ENCODE results near the gene TMTC4. TPM values are rescaled to one million over a fixed set of nuclear protein-coding genes. Genes with fewer than 3 reads are reported as not detected.

The TMTC4 gene
- total RNA-seq, 1 experiment from 2014 or later = 28.1 TPM

DNA sequence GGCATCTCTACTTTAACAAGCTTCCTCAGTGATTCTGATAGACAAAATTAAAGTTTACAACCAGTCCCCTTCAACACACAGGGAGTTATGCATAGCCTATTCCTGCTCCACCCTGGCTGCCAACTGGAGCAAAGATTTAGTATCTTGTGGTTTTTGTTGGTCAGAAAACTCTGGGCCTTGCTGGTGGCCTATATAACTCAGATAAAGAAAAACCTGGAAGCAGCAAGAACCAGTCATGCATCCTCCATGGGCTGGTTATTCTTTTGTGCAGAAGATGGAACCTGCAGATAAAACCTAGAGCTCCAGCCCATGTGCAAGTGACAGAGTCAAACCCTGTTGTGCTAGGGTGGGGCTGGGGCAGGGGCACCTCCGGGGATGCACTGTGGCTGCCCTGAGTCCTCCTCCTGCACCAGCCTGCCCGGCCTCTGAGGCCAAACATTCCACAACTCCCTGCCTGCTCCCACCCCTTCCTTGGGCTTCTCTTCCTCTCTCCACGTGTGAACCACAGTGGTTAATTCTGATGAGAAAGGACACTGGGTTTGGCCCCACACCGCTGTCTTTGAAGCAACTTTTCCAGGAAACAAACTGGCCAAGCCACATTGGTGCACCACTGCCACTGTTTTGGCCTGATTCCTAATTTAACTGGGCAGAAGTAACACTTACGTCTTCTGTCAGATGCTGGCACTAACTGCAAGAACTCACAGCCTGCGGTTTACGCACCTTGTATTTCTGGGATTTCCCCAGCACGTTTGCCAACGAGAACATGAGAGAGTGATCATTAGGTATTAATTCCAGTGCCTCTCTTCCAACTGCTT, 62.7 kb downstream of the TMTC4 start:
- H4K8ac ChIP-seq (replicated peaks; ENCODE audit: insufficient read length, low read depth, low read length) = no peak overlapping the region

More for the DNA sequence above, 62.7 kb downstream of the TMTC4 start:
- H3K27ac Mint-ChIP-seq = peak overlapping the region in 1 of 3 experiments; percentile 68; a peak in 1 of 7 replicates
- no peak overlapping the region for H4K91ac ChIP-seq (ENCODE audit: insufficient read length, low read depth, low read length)
- H3K4me3 Mint-ChIP-seq = no peak overlapping the region
- no peaks in the 10 kb centered on the region for H3K27me3 Mint-ChIP-seq (ENCODE audit: low read depth)
- no peak for DNase-seq
- no peak overlapping the region for H2BK20ac ChIP-seq (ENCODE audit: low read depth, low read length, poor library complexity, severe bottlenecking)
- no peak overlapping the region for H3K27ac ChIP-seq (ENCODE audit: insufficient read length, low read depth, low read length)
- H3K79me1 ChIP-seq (ENCODE audit: insufficient read depth, low read depth, low read length, poor library complexity, severe bottlenecking) = no peaks in the 10 kb centered on the region
- H2BK12ac ChIP-seq (ENCODE audit: insufficient read length, low read depth, low read length) = no peak overlapping the region
- H2BK15ac ChIP-seq (ENCODE audit: low read depth, low read length) = no peak overlapping the region
- no peaks in the 10 kb centered on the region for H3K4me1 Mint-ChIP-seq
- H2BK5ac ChIP-seq (ENCODE audit: insufficient read length, low read length) = no peak overlapping the region
- H4K5ac ChIP-seq (ENCODE audit: insufficient read length, low read depth, low read length) = no peak overlapping the region
- no peaks in the 10 kb centered on the region for H3K23me2 ChIP-seq (ENCODE audit: insufficient read length, low read depth, low read length, poor library complexity, severe bottlenecking)
- no peak overlapping the region for H2AK5ac ChIP-seq (ENCODE audit: insufficient read length, low read length)
- no peaks in the 10 kb centered on the region for H4K20me1 ChIP-seq (ENCODE audit: control insufficient read depth, insufficient read depth, insufficient read length)
- no peak overlapping the region for H2AFZ ChIP-seq (ENCODE audit: low read length)
- no peak overlapping the region for H3K9ac ChIP-seq (ENCODE audit: extremely low read depth, insufficient read length, low read length)
- no peaks in the 10 kb centered on the region for H3K79me2 ChIP-seq (ENCODE audit: insufficient read depth, low read length)
- H3K23ac ChIP-seq (ENCODE audit: insufficient read length, low read depth, low read length) = no peak overlapping the region
- no CpG with 5 or more reads among the region's 9 CpGs for WGBS (ENCODE audit: extremely low coverage, insufficient read length, low lambda C conversion rate)
- H3K27me3 ChIP-seq (ENCODE audit: insufficient read depth, low read length) = no peaks in the 10 kb centered on the region
- TF ChIP-seq, protein P1, sequence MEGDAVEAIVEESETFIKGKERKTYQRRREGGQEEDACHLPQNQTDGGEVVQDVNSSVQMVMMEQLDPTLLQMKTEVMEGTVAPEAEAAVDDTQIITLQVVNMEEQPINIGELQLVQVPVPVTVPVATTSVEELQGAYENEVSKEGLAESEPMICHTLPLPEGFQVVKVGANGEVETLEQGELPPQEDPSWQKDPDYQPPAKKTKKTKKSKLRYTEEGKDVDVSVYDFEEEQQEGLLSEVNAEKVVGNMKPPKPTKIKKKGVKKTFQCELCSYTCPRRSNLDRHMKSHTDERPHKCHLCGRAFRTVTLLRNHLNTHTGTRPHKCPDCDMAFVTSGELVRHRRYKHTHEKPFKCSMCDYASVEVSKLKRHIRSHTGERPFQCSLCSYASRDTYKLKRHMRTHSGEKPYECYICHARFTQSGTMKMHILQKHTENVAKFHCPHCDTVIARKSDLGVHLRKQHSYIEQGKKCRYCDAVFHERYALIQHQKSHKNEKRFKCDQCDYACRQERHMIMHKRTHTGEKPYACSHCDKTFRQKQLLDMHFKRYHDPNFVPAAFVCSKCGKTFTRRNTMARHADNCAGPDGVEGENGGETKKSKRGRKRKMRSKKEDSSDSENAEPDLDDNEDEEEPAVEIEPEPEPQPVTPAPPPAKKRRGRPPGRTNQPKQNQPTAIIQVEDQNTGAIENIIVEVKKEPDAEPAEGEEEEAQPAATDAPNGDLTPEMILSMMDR (conservative IDR thresholded peaks at IDR 0.05) = no peak
- no peak overlapping the region for H3K56ac ChIP-seq (ENCODE audit: insufficient read length, low read depth, low read length)
- H2BK120ac ChIP-seq (ENCODE audit: low read depth, low read length, poor library complexity, severe bottlenecking) = no peak overlapping the region
- H3K36me3 Mint-ChIP-seq (ENCODE audit: insufficient read depth in 1 of 3, low read depth in 3 of 3) = peaks cover 3 to 14% (median 12%) of the 10 kb centered on the region in 3 experiments
- no peak overlapping the region for H3T11ph ChIP-seq (ENCODE audit: low read length)
- no peak overlapping the region for H3K4ac ChIP-seq (ENCODE audit: low read depth, low read length)
- no peaks in the 10 kb centered on the region for H3K9me3 ChIP-seq (ENCODE audit: control insufficient read depth, low read depth, low read length)
- no peaks in the 10 kb centered on the region for H3K4me1 ChIP-seq (ENCODE audit: insufficient read depth, low read length)
- H3K9me3 Mint-ChIP-seq = peaks cover 3 to 4% of the 10 kb centered on the region in 2 experiments
- no peak overlapping the region for H3K14ac ChIP-seq (ENCODE audit: insufficient read depth, low read length)
- no peak overlapping the region for H3K4me2 ChIP-seq (ENCODE audit: insufficient read depth, insufficient read length, low read length)
- H3K18ac ChIP-seq (ENCODE audit: insufficient read length, low read depth, low read length) = no peak overlapping the region
